Ecto neural progenitor cell (in vitro differentiated cells): Measurements from ENCODE around the gene ABCD1.
A peak's percentile ranks its signal among the peaks of the same experiment; 100 is the strongest.
"Not testable (repeated sequence)": the region's sequence is repeated elsewhere in the genome, so short reads cannot be mapped to it uniquely, and the experiment has no call there.

Experiments
- DNase-seq: peaks from one replicate; pipeline ENCODE4 v3.0.0-alpha.2; 2018; ENCODE audit warnings: low spot score

Gene ABCD1

GRCh38 chrX:153734871-153735270 is 10.2 kb downstream of the ABCD1 start:
- DNase-seq, result no peak

- DNase-seq, result no peak
Observed at GRCh38 chrX:153735274-153735673, 10.6 kb downstream of the ABCD1 start.

- DNase-seq, result no peak
Observed at GRCh38 chrX:153736071-153736820, 11.6 kb downstream of the ABCD1 start.

GRCh38 chrX:153736871-153737441 is 12.3 kb downstream of the ABCD1 start:
- no peak for DNase-seq

GRCh38 chrX:153738056-153738605 is 13.5 kb downstream of the ABCD1 start:
- DNase-seq, result no peak

GRCh38 chrX:153739754-153740486 is 15.3 kb downstream of the ABCD1 start:
- DNase-seq, result no peak

GRCh38 chrX:153740631-153741222 is 16.1 kb downstream of the ABCD1 start:
- no peak for DNase-seq

- no peak for DNase-seq
Observed at GRCh38 chrX:153741446-153741845, 16.8 kb downstream of the ABCD1 start.

- not testable (repeated sequence) for DNase-seq
Observed at GRCh38 chrX:153742111-153742510, 17.5 kb downstream of the ABCD1 start.

- not testable (repeated sequence) for DNase-seq
Observed at GRCh38 chrX:153742796-153743467, 18.3 kb downstream of the ABCD1 start.

- peak; percentile 58 for DNase-seq
Observed at GRCh38 chrX:153743468-153744209, 19.0 kb downstream of the ABCD1 start.

GRCh38 chrX:153744210-153745066 is 19.8 kb downstream of the ABCD1 start:
- peak; percentile 73 for DNase-seq

- DNase-seq, result not testable (repeated sequence)
Observed at GRCh38 chrX:153745067-153745433, 20.4 kb downstream of the ABCD1 start.

- DNase-seq, result no peak
Observed at GRCh38 chrX:153746359-153746758, 21.7 kb downstream of the ABCD1 start.

- not testable (repeated sequence) for DNase-seq
Observed at GRCh38 chrX:153746991-153747390, 22.3 kb downstream of the ABCD1 start.

- not testable (repeated sequence) for DNase-seq
Observed at GRCh38 chrX:153749017-153749416, 24.4 kb downstream of the ABCD1 start.

GRCh38 chrX:153750127-153750774 is 25.6 kb downstream of the ABCD1 start:
- no peak for DNase-seq

GRCh38 chrX:153755136-153755535 is 30.5 kb downstream of the ABCD1 start:
- no peak for DNase-seq

GRCh38 chrX:153761863-153762262 is 37.2 kb downstream of the ABCD1 start:
- no peak for DNase-seq
